GM23338 (cell line): ENCODE data around the gene KHDC3L. TPM values are rescaled to one million over a fixed set of nuclear protein-coding genes. Genes with fewer than 3 reads are reported as not detected.
"Not testable (repeated sequence)": the region's sequence is repeated elsewhere in the genome, so short reads cannot be mapped to it uniquely, and the experiment has no call there.

Experiments used
- ATAC-seq: fragments of 200-7000 bp; cut with Tn5 transposase; 3 replicates; pipeline ENCODE4 v1.9.1; 2020
- DNase-seq: peaks from one replicate; pipeline ENCODE4 v3.0.0-alpha.2; 2015; ENCODE audit warnings: low spot score
- H2AFZ ChIP-seq: fragments of 200-600 bp; sonication (generic); 2 replicates; pipeline ENCODE4 v1.8.0; 2016; ENCODE audit warnings: antibody characterized with exemption, mild to moderate bottlenecking, moderate library complexity
- H3F3A ChIP-seq: fragments of 200-600 bp; sonication (generic); replicated peaks from 2 replicates; pipeline ENCODE4 v1.8.0; 2017; ENCODE audit warnings: antibody characterized with exemption, mixed run types, low read depth
- H3K27ac ChIP-seq: fragments of 200-600 bp; sonication (generic); 2 replicates; pipeline ENCODE4 v1.6.1; 2016; ENCODE audit warnings: low read depth
- H3K27me3 ChIP-seq: fragments of 200-600 bp; sonication (generic); 2 replicates; pipeline ENCODE4 v1.8.0; 2016; ENCODE audit warnings: mild to moderate bottlenecking, mixed run types, moderate library complexity; ENCODE audit not compliant: insufficient read depth
- H3K36me3 ChIP-seq: fragments of 200-600 bp; sonication (generic); 2 replicates; pipeline ENCODE4 v1.8.0; 2016; ENCODE audit warnings: mild to moderate bottlenecking; ENCODE audit not compliant: insufficient read depth
- H3K4me1 ChIP-seq: fragments of 200-600 bp; sonication (generic); 2 replicates; pipeline ENCODE4 v1.8.0; 2016; ENCODE audit warnings: mild to moderate bottlenecking, moderate library complexity; ENCODE audit not compliant: insufficient read depth
- H3K4me2 ChIP-seq: fragments of 200-600 bp; sonication (generic); 2 replicates; pipeline ENCODE4 v1.7.1; 2017; ENCODE audit warnings: mixed run types
- H3K4me3 ChIP-seq: fragments of 200-600 bp; sonication (generic); 2 replicates; pipeline ENCODE4 v1.6.1; 2016; ENCODE audit warnings: mixed run types
- H3K79me2 ChIP-seq: fragments of 200-600 bp; sonication (generic); replicated peaks from 2 replicates; pipeline ENCODE4 v1.8.0; 2017; ENCODE audit warnings: mild to moderate bottlenecking; ENCODE audit not compliant: insufficient read depth
- H3K9me2 ChIP-seq: fragments of 200-600 bp; sonication (generic); 2 replicates; pipeline ENCODE4 v1.8.0; 2017; ENCODE audit not compliant: insufficient read depth
- H4K20me1 ChIP-seq: fragments of 200-600 bp; sonication (generic); replicated peaks from 2 replicates; pipeline ENCODE4 v1.8.0; 2017; ENCODE audit warnings: mild to moderate bottlenecking; ENCODE audit not compliant: insufficient read depth
- H3K27ac Mint-ChIP-seq: 2 replicates; pipeline ENCODE4 v1.8.0; 2020; ENCODE audit warnings: inconsistent platforms, mild to moderate bottlenecking, moderate library complexity, mixed read lengths
- H3K27me3 Mint-ChIP-seq: 3 replicates; pipeline ENCODE4 v1.8.0; 2022; ENCODE audit warnings: low read depth, mild to moderate bottlenecking, moderate library complexity, mixed read lengths, inconsistent platforms; ENCODE audit not compliant: insufficient read depth, poor library complexity
- H3K36me3 Mint-ChIP-seq: 3 replicates; pipeline ENCODE4 v1.8.0; 2021; ENCODE audit warnings: low read depth, mild to moderate bottlenecking, inconsistent platforms, moderate library complexity, mixed read lengths
- H3K4me1 Mint-ChIP-seq: 3 replicates; pipeline ENCODE4 v1.8.0; 2020; ENCODE audit warnings: mild to moderate bottlenecking, inconsistent platforms, mixed read lengths
- H3K4me3 Mint-ChIP-seq: 3 replicates; pipeline ENCODE4 v1.8.0; 2021; ENCODE audit warnings: moderate library complexity, mild to moderate bottlenecking, inconsistent platforms, mixed read lengths
- H3K9me3 Mint-ChIP-seq: 3 replicates; pipeline ENCODE4 v1.8.0; 2020; ENCODE audit warnings: moderate library complexity, mild to moderate bottlenecking, inconsistent platforms, mixed read lengths
- CREB1 ChIP-seq: fragments of 250-450 bp; sonication (Bioruptor Pico); IDR thresholded peaks from 2 replicates; pipeline ENCODE4 v1.5.0; 2020; ENCODE audit warnings: low read depth, mild to moderate bottlenecking, moderate library complexity
- CTCF ChIP-seq, 2 experiments: fragments of 200-600 bp in 1 of 2; sonication (generic) in 1 of 2; conservative IDR thresholded peaks; 2 replicates each; pipeline versions ENCODE4 v1.5.1 to v1.6.1; 2016 to 2017; ENCODE audit warnings: antibody characterized with exemption in 2 of 2, low read depth in 2 of 2, mild to moderate bottlenecking in 2 of 2, moderate library complexity in 1 of 2
- ETS1 ChIP-seq: IDR thresholded peaks from 2 replicates; pipeline ENCODE4 v1.6.1; 2016; ENCODE audit warnings: antibody characterized with exemption
- EZH2 ChIP-seq: fragments of 200-600 bp; sonication (generic); IDR thresholded peaks from one replicate; pipeline ENCODE4 v1.8.0; 2017; ENCODE audit warnings: antibody characterized with exemption, mild to moderate bottlenecking, low read depth; ENCODE audit not compliant: unreplicated experiment
- JUNB ChIP-seq: IDR thresholded peaks from one replicate; pipeline ENCODE4 v1.6.1; 2016; ENCODE audit warnings: antibody characterized with exemption; ENCODE audit not compliant: unreplicated experiment
- NANOG ChIP-seq: IDR thresholded peaks from 2 replicates; pipeline ENCODE4 v1.6.1; 2016; ENCODE audit warnings: antibody characterized with exemption, borderline replicate concordance
- POLR2AphosphoS5 ChIP-seq: IDR thresholded peaks from 2 replicates; pipeline ENCODE4 v1.6.1; 2016; ENCODE audit warnings: antibody characterized with exemption, low read depth
- STAT1 ChIP-seq: IDR thresholded peaks from one replicate; pipeline ENCODE4 v1.6.1; 2016; ENCODE audit warnings: antibody characterized with exemption; ENCODE audit not compliant: unreplicated experiment
- ZNF114 ChIP-seq: fragments of 250-450 bp; sonication (Bioruptor Pico); IDR thresholded peaks from 2 replicates; pipeline ENCODE4 v1.5.0; 2020; ENCODE audit warnings: mild to moderate bottlenecking, moderate library complexity
- ZNF462 ChIP-seq: fragments of 250-450 bp; sonication (Bioruptor Pico); IDR thresholded peaks from 2 replicates; pipeline ENCODE4 v1.5.0; 2020; ENCODE audit warnings: mild to moderate bottlenecking, moderate library complexity
- polyA plus RNA-seq: library from polyadenylated mRNA; unstranded; fragments of >200 nt; fragmentation: Nextera tagmentation; extraction: Ambion mirVana; gene quantifications from 2 replicates; pipeline ENCODE4 v1.2.1, GENCODE V29; 2016
- total RNA-seq: library from RNA; depleted of rRNA; stranded (reverse); fragments of >200 nt; shearing (Covaris generic); gene quantifications from 2 replicates; pipeline ENCODE4 v1.2.3, GENCODE V29; 2014

KHDC3L gene
- total and polyA plus RNA-seq, 2 experiments from 2014 or later: not detected

- Histone ChIP-seq H3K4me3 (no peak overlapping the region), H3K4me2 (no peak overlapping the region), H3K27me3 (no peaks in the 10 kb centered on the region), H3F3A (no peaks in the 10 kb centered on the region), H3K79me2 (no peaks in the 10 kb centered on the region), H3K27ac (no peak overlapping the region), H3K4me1 (no peaks in the 10 kb centered on the region), H2AFZ (no peak overlapping the region; the same call in 1 of the 2 replicates), H3K9me2 (no peaks in the 10 kb centered on the region), H3K36me3 (no peaks in the 10 kb centered on the region), H4K20me1 (no peaks in the 10 kb centered on the region)
- TF ChIP-seq STAT1: no peak
- TF ChIP-seq EZH2: no peak
- no peak for TF ChIP-seq ZNF462 (CRISPR knock-in tag)
- TF ChIP-seq ZNF114 (CRISPR knock-in tag): no peak
- no peak for TF ChIP-seq JUNB
- TF ChIP-seq CREB1 (CRISPR knock-in tag): no peak
- no peak for TF ChIP-seq ETS1
- no peak for TF ChIP-seq POLR2AphosphoS5
- no peak for TF ChIP-seq CTCF (conservative IDR thresholded peaks at IDR 0.05; ENCODE audit: low read depth in 2 of 2)
- no peak for TF ChIP-seq NANOG
- Mint-ChIP-seq H3K4me1 (no peaks in the 10 kb centered on the region), H3K4me3 (no peak overlapping the region), H3K36me3 (no peaks in the 10 kb centered on the region), H3K27me3 (no peaks in the 10 kb centered on the region), H3K9me3 (peaks cover 4% of the 10 kb centered on the region; the same call in 2 of the 3 replicates), H3K27ac (no peak overlapping the region)
- DNase-seq (no peak), ATAC-seq (no peak)
Observed at GRCh38 chr6:73377225-73377624, 14.8 kb downstream of the KHDC3L start.

GRCh38 chr6:73381531-73381930, 19.1 kb downstream of the KHDC3L start:
- not testable (repeated sequence) for H3K79me2 ChIP-seq, H4K20me1 ChIP-seq, H3K4me1 Mint-ChIP-seq, H3F3A ChIP-seq, H3K27ac Mint-ChIP-seq, DNase-seq, H3K9me3 Mint-ChIP-seq, H3K4me1 ChIP-seq, H3K27me3 ChIP-seq, H3K4me3 Mint-ChIP-seq, H3K9me2 ChIP-seq, ATAC-seq, H3K27me3 Mint-ChIP-seq, H3K4me2 ChIP-seq, H3K36me3 ChIP-seq, H3K36me3 Mint-ChIP-seq, H3K4me3 ChIP-seq, H3K27ac ChIP-seq
- peak overlapping the region; percentile 80 for H2AFZ ChIP-seq
